B cell (primary cell): Measurements from ENCODE around the gene CSMD2. TPM values are rescaled to one million over a fixed set of nuclear protein-coding genes. Genes with fewer than 3 reads are reported as not detected.

Source experiments
- ATAC-seq: fragments of 200-7000 bp; cut with Tn5 transposase; one replicate; pipeline ENCODE4 v1.10.0; 2021; ENCODE audit warnings: low read depth, mild to moderate bottlenecking, moderate number of reproducible peaks, moderate library complexity
- CTCF ChIA-PET: fragments of 350-600 bp; sonication (Branson Sonifier 250); formaldehyde crosslinking; loops from one replicate; lab custom pipeline; 2021; ENCODE audit warnings: antibody characterized with exemption, inconsistent platforms; lab: Charles Lee
- POLR2A ChIA-PET: fragments of 350-600 bp; sonication (Branson Sonifier 250); formaldehyde crosslinking; loops from one replicate; lab custom pipeline; 2021; ENCODE audit warnings: antibody characterized with exemption; lab: Charles Lee
- DNase-seq: peaks from one replicate; pipeline ENCODE4 v3.0.0; 2013
- H2AFZ ChIP-seq: 2 replicates; pipeline ENCODE4 v1.6.1; 2012; ENCODE audit warnings: mild to moderate bottlenecking, low read depth, low read length; ENCODE audit not compliant: insufficient read depth, poor library complexity, severe bottlenecking
- H3K27ac ChIP-seq, 2 donors: 1 replicate in 1 of 2; 2 replicates in 1 of 2; pipeline ENCODE4 v1.5.1; 2012 to 2013; ENCODE audit warnings: low read length in 2 of 2, mild to moderate bottlenecking in 2 of 2, moderate library complexity in 1 of 2
- H3K27me3 ChIP-seq, 4 experiments: fragments of 200-600 bp in 1 of 4; sonication (generic) in 1 of 4; replicated peaks in 1 of 4; 1 replicate in 2 of 4; 2 replicates in 2 of 4; pipeline versions ENCODE4 v1.6.1 to v1.7.0; 2013 to 2016; ENCODE audit warnings: low read length in 3 of 4, mild to moderate bottlenecking in 2 of 4, mixed read lengths in 1 of 4, moderate library complexity in 1 of 4; ENCODE audit not compliant: insufficient read depth in 4 of 4, control insufficient read depth in 3 of 4; ENCODE audit errors: control extremely low read depth in 1 of 4
- H3K36me3 ChIP-seq, 2 experiments: replicated peaks in 1 of 2; 1 replicate in 1 of 2; 2 replicates in 1 of 2; pipeline versions ENCODE4 v1.6.1 to v1.7.1; 2013; ENCODE audit warnings: low read length in 1 of 2; ENCODE audit not compliant: insufficient read depth in 2 of 2, control insufficient read depth in 1 of 2; ENCODE audit errors: control extremely low read depth in 1 of 2, extremely low read depth in 1 of 2
- H3K4me1 ChIP-seq, 2 donors: fragments of 200-600 bp in 1 of 2; sonication (generic) in 1 of 2; 1 replicate in 1 of 2; 2 replicates in 1 of 2; pipeline versions ENCODE4 v1.5.1 to v1.6.1; 2013 to 2017; ENCODE audit warnings: low read length in 2 of 2; ENCODE audit not compliant: control insufficient read depth in 2 of 2, insufficient read depth in 2 of 2
- H3K4me2 ChIP-seq: replicated peaks from 2 replicates; pipeline ENCODE3; 2012; ENCODE audit warnings: mild to moderate bottlenecking, low read depth, low read length; ENCODE audit not compliant: poor library complexity, severe bottlenecking
- H3K4me3 ChIP-seq, 5 experiments: fragments of 200-600 bp in 1 of 5; sonication (generic) in 1 of 5; 1 replicate in 3 of 5; 2 replicates in 2 of 5; pipeline versions ENCODE4 v1.5.1 to v1.7.0; 2011 to 2016; ENCODE audit warnings: low read length in 4 of 5, mild to moderate bottlenecking in 4 of 5, low read depth in 2 of 5, control low read depth in 1 of 5, moderate library complexity in 1 of 5; ENCODE audit not compliant: insufficient read depth in 1 of 5; ENCODE audit errors: control extremely low read depth in 1 of 5, extremely low read depth in 1 of 5
- H3K79me2 ChIP-seq: fragments of 200-600 bp; sonication (generic); one replicate; pipeline ENCODE4 v1.6.0; 2016; ENCODE audit warnings: low read length; ENCODE audit not compliant: control insufficient read depth, insufficient read depth
- H3K9ac ChIP-seq: fragments of 200-600 bp; sonication (generic); 2 replicates; pipeline ENCODE4 v1.6.1; 2017; ENCODE audit warnings: mild to moderate bottlenecking, low read length, moderate library complexity
- H3K9me3 ChIP-seq, 3 donors: one replicate each; pipeline versions ENCODE4 v1.6.1 to v1.7.1; 2013; ENCODE audit warnings: low read length in 2 of 3; ENCODE audit not compliant: control insufficient read depth in 2 of 3, insufficient read depth in 1 of 3; ENCODE audit errors: control extremely low read depth in 1 of 3
- H4K20me1 ChIP-seq: 2 replicates; pipeline ENCODE4 v1.6.0; 2012; ENCODE audit warnings: mild to moderate bottlenecking, low read length; ENCODE audit not compliant: insufficient read depth, control insufficient read depth, poor library complexity, severe bottlenecking
- H3K27ac Mint-ChIP-seq: one replicate; pipeline ENCODE4 v1.8.0; 2021; ENCODE audit warnings: mixed read lengths
- H3K27me3 Mint-ChIP-seq: one replicate; pipeline ENCODE4 v1.8.0; 2021; ENCODE audit warnings: mixed read lengths
- H3K4me1 Mint-ChIP-seq: one replicate; pipeline ENCODE4 v1.8.0; 2021; ENCODE audit warnings: mixed read lengths
- H3K4me3 Mint-ChIP-seq: one replicate; pipeline ENCODE4 v1.8.0; 2021; ENCODE audit warnings: mixed read lengths
- H3K9me3 Mint-ChIP-seq: one replicate; pipeline ENCODE4 v1.8.0; 2022; ENCODE audit warnings: mixed read lengths; ENCODE audit not compliant: insufficient read depth
- CTCF ChIP-seq: fragments of 200-600 bp; IDR thresholded peaks from one replicate; pipeline ENCODE4 v1.8.0; 2022; ENCODE audit warnings: antibody characterized with exemption, mild to moderate bottlenecking
- EZH2 ChIP-seq: IDR thresholded peaks from 2 replicates; pipeline ENCODE4 v1.6.1; 2012; ENCODE audit warnings: borderline replicate concordance, low read depth, mild to moderate bottlenecking, moderate library complexity, low read length; ENCODE audit not compliant: insufficient read depth, poor library complexity, severe bottlenecking
- WGBS: methylation state at CpG from one replicate; pipeline ENCODE4 v1.1.5; 2013; ENCODE audit warnings: missing lambda C conversion rate; ENCODE audit not compliant: insufficient coverage; 5-methylcytosine and 5-hydroxymethylcytosine counted together
- intact Hi-C: fragments of 100-400 bp; cut with micrococcal nuclease; formaldehyde crosslinking; loops from one replicate; pipeline ENCODE4 v1.10.0; 2022
- polyA plus RNA-seq: library from polyadenylated mRNA; depleted of rRNA; stranded (reverse); fragments of >200 nt; gene quantifications from 2 replicates; pipeline ENCODE4 v1.2.3, GENCODE V29; 2012
- total RNA-seq, 2 donors: library from RNA; stranded (reverse); fragments of 120-200 nt in 1 of 2; gene quantifications; 1 replicate in 1 of 2; 2 replicates in 1 of 2; pipeline versions ENCODE4 v1.2.3 to v1.2.4, GENCODE V29; 2013 to 2022

Gene CSMD2
- total and polyA plus RNA-seq, 2 donors (not counting 1 experiment from before 2014, with no cell fraction given): not detected

DNA sequence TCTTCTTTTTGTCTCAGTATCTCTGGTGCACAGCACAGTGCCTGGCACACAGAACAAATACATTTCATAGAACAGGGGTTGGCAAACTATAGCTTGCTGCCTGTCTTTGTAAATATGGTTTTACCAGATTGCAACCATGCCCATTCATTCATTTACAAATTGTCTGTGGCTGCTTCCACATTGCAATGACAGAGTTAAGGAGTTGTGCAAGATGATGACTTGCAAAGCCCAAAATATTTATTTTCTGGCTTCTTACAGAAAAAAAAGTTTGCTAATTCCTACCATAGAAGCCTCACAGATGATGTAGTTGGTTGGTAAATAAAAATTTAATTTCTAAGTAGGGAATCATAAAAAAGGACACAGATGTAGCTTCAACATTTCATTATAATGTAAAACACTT lies 312.3 kb downstream of the CSMD2 start:
- Mint-ChIP-seq H3K9me3 (no peaks in the 10 kb centered on the region), H3K27ac (no peak overlapping the region), H3K4me1 (no peaks in the 10 kb centered on the region), H3K27me3 (peaks cover 11% of the 10 kb centered on the region), H3K4me3 (no peak overlapping the region)
- H3K4me3 ChIP-seq: no peak overlapping the region
- no peaks in the 10 kb centered on the region for H3K36me3 ChIP-seq
- CTCF ChIA-PET: no interaction called here
- H3K79me2 ChIP-seq: no peaks in the 10 kb centered on the region
- H3K4me1 ChIP-seq: no peaks in the 10 kb centered on the region
- no peaks in the 10 kb centered on the region for H3K9me3 ChIP-seq
- no peak overlapping the region for H3K4me2 ChIP-seq
- H3K27me3 ChIP-seq: peaks cover 0 to 10% (median 0%) of the 10 kb centered on the region in 4 experiments
- no peak for TF ChIP-seq CTCF
- no peak for TF ChIP-seq EZH2
- ATAC-seq (no peak), DNase-seq (no peak)
- POLR2A ChIA-PET: no interaction called here
- no peak overlapping the region for H3K9ac ChIP-seq
- intact Hi-C loops: no loop called here
- H4K20me1 ChIP-seq: no peaks in the 10 kb centered on the region
- no peak overlapping the region for H3K27ac ChIP-seq
- no peak overlapping the region for H2AFZ ChIP-seq

DNA sequence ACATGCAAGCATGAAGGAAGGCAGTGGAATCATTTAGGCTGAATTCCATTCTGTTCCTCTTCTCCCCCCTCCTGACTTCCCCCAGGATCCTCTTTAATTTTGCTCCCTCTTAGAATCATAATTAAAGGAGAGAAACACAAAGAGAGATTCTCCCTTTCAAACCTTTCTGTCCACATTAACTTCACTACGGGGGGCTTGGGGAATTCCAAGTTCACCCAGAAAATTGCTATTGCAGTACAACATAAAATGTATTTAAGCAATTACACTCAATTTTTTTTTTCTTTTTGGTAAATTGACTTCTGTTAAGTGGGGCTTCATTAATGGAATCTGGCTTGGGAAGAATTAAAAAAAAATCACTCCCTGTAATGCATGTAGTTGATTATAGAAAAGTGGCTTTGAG lies 314.5 kb downstream of the CSMD2 start:
- H3K4me1 Mint-ChIP-seq: no peaks in the 10 kb centered on the region
- POLR2A ChIA-PET: no interaction called here
- H3K4me3 Mint-ChIP-seq: no peak overlapping the region
- Histone ChIP-seq H3K79me2 (no peaks in the 10 kb centered on the region), H3K9ac (no peak overlapping the region), H3K36me3 (no peaks in the 10 kb centered on the region), H3K4me3 (no peak overlapping the region), H2AFZ (no peak overlapping the region), H3K4me1 (no peaks in the 10 kb centered on the region), H3K9me3 (peaks cover 0 to 5% (median 0%) of the 10 kb centered on the region in 3 donors), H4K20me1 (no peaks in the 10 kb centered on the region), H3K27me3 (peaks cover 0 to 10% (median 0%) of the 10 kb centered on the region in 4 experiments), H3K27ac (no peak overlapping the region), H3K4me2 (no peak overlapping the region)
- CTCF ChIA-PET: no interaction called here
- H3K27me3 Mint-ChIP-seq: peaks cover 8% of the 10 kb centered on the region
- no peaks in the 10 kb centered on the region for H3K9me3 Mint-ChIP-seq
- WGBS: no CpG with 5 or more reads among the region's 1 CpG
- ATAC-seq: no peak
- H3K27ac Mint-ChIP-seq: no peak overlapping the region
- intact Hi-C loops: no loop called here
- DNase-seq: no peak
- TF ChIP-seq EZH2: no peak
- TF ChIP-seq CTCF: no peak
